ENCODE data around the gene BCAS3. TPM values are rescaled to one million over a fixed set of nuclear protein-coding genes. Genes with fewer than 3 reads are reported as not detected.
A peak's percentile ranks its signal among the peaks of the same experiment; 100 is the strongest.

BCAS3 gene
- total and polyA plus RNA-seq, 4 donors, result 11.6 to 47.6 (median 27.4) TPM

- Histone ChIP-seq H3K27ac (ENCODE audit: low read depth in 1 of 2, low read length in 2 of 2) (no peak overlapping the region), H3K9me3 (ENCODE audit: control insufficient read depth, low read length) (no peaks in the 10 kb centered on the region), H3K36me3 (ENCODE audit: control insufficient read depth in 1 of 2, insufficient read depth in 2 of 2, low read length in 1 of 2) (no peaks in the 10 kb centered on the region), H3K27me3 (ENCODE audit: control insufficient read depth in 1 of 2, insufficient read depth in 2 of 2, low read length in 1 of 2) (no peaks in the 10 kb centered on the region), H3K4me3 (ENCODE audit: low read length in 2 of 2) (no peak overlapping the region), H3K4me1 (ENCODE audit: control insufficient read depth in 1 of 2, insufficient read depth in 2 of 2, low read length in 2 of 2) (peaks cover 4 to 7% of the 10 kb centered on the region in 2 donors)
- 95 to 98% methylated on average over 3 of the region's 3 CpGs for WGBS, 2 donors
- intact Hi-C loops (cut with DNase I), result loop anchor here (10.0 kb wide), 2 partner anchors 189 to 201 kb away; partner anchors contain the start of gene TBX2 (in 1 of the 2)
- ATAC-seq (ENCODE audit: low FRiP score) (no peak), DNase-seq (no peak)
These were observed 527.8 kb downstream of the BCAS3 start for GRCh38 chr17:61205401-61205800.

GRCh38 chr17:61205931-61206330, 528.3 kb downstream of the BCAS3 start:
- WGBS, 2 donors, result 96 to 97% methylated on average over 4 of the region's 4 CpGs
- H3K27me3 ChIP-seq (ENCODE audit: control insufficient read depth in 1 of 2, insufficient read depth in 2 of 2, low read length in 1 of 2), result no peaks in the 10 kb centered on the region
- H3K9me3 ChIP-seq (ENCODE audit: control insufficient read depth, low read length), result no peaks in the 10 kb centered on the region
- H3K27ac ChIP-seq (ENCODE audit: low read depth in 1 of 2, low read length in 2 of 2), result no peak overlapping the region
- H3K36me3 ChIP-seq (ENCODE audit: control insufficient read depth in 1 of 2, insufficient read depth in 2 of 2, low read length in 1 of 2), result no peaks in the 10 kb centered on the region
- ATAC-seq (ENCODE audit: low FRiP score) (no peak), DNase-seq (no peak)
- H3K4me1 ChIP-seq (ENCODE audit: control insufficient read depth in 1 of 2, insufficient read depth in 2 of 2, low read length in 2 of 2), result peaks cover 6% of the 10 kb centered on the region in 2 donors
- no peak overlapping the region for H3K4me3 ChIP-seq (ENCODE audit: low read length in 2 of 2)
- intact Hi-C loops (cut with DNase I), result loop anchor here (10.0 kb wide), 2 partner anchors 189 to 201 kb away; partner anchors contain the start of gene TBX2 (in 1 of the 2)

- DNase-seq, result no peak
- WGBS, 2 donors, result 85 to 88% methylated on average over 5 of the region's 5 CpGs
These were observed 529.3 kb downstream of the BCAS3 start for GRCh38 chr17:61206922-61207321.

GRCh38 chr17:61208301-61209105, 530.9 kb downstream of the BCAS3 start:
- 17 to 21% methylated on average over 6 of the region's 6 CpGs for WGBS, 2 donors
- no peak overlapping the region for H3K27ac ChIP-seq (ENCODE audit: low read depth in 1 of 2, low read length in 2 of 2)
- peak; percentile 65 for ATAC-seq (ENCODE audit: low FRiP score)
- no peak for DNase-seq
- H3K9me3 ChIP-seq (ENCODE audit: control insufficient read depth, low read length), result no peaks in the 10 kb centered on the region
- H3K27me3 ChIP-seq (ENCODE audit: control insufficient read depth in 1 of 2, insufficient read depth in 2 of 2, low read length in 1 of 2), result no peaks in the 10 kb centered on the region
- H3K4me3 ChIP-seq (ENCODE audit: low read length in 2 of 2), result peak overlapping the region in 1 of 2 donors; percentile 59
- H3K36me3 ChIP-seq (ENCODE audit: control insufficient read depth in 1 of 2, insufficient read depth in 2 of 2, low read length in 1 of 2), result no peaks in the 10 kb centered on the region
- peaks cover 3 to 6% of the 10 kb centered on the region in 2 donors for H3K4me1 ChIP-seq (ENCODE audit: control insufficient read depth in 1 of 2, insufficient read depth in 2 of 2, low read length in 2 of 2)
- intact Hi-C loops (cut with DNase I), result loop anchor here (10.0 kb wide), 2 partner anchors 186 to 204 kb away; partner anchors contain the start of gene TBX2 (in 1 of the 2)

More at GRCh38 chr17:61206922-61207321, 529.3 kb downstream of the BCAS3 start:
- no peaks in the 10 kb centered on the region for H3K27me3 ChIP-seq (ENCODE audit: control insufficient read depth in 1 of 2, insufficient read depth in 2 of 2, low read length in 1 of 2)
- intact Hi-C loops (cut with DNase I), result loop anchor here (10.0 kb wide), 2 partner anchors 188 to 202 kb away; partner anchors contain the start of gene TBX2 (in 1 of the 2)
- peaks cover 6% of the 10 kb centered on the region in 2 donors for H3K4me1 ChIP-seq (ENCODE audit: control insufficient read depth in 1 of 2, insufficient read depth in 2 of 2, low read length in 2 of 2)
- no peak for ATAC-seq (ENCODE audit: low FRiP score)
- no peak overlapping the region for H3K4me3 ChIP-seq (ENCODE audit: low read length in 2 of 2)
- no peaks in the 10 kb centered on the region for H3K36me3 ChIP-seq (ENCODE audit: control insufficient read depth in 1 of 2, insufficient read depth in 2 of 2, low read length in 1 of 2)
- no peak overlapping the region for H3K27ac ChIP-seq (ENCODE audit: low read depth in 1 of 2, low read length in 2 of 2)
- no peaks in the 10 kb centered on the region for H3K9me3 ChIP-seq (ENCODE audit: control insufficient read depth, low read length)

GRCh38 chr17:61209106-61209439, 531.4 kb downstream of the BCAS3 start:
- Histone ChIP-seq H3K4me3 (ENCODE audit: low read length in 2 of 2) (no peak overlapping the region), H3K36me3 (ENCODE audit: control insufficient read depth in 1 of 2, insufficient read depth in 2 of 2, low read length in 1 of 2) (no peaks in the 10 kb centered on the region), H3K27ac (ENCODE audit: low read depth in 1 of 2, low read length in 2 of 2) (no peak overlapping the region), H3K27me3 (ENCODE audit: control insufficient read depth in 1 of 2, insufficient read depth in 2 of 2, low read length in 1 of 2) (no peaks in the 10 kb centered on the region), H3K9me3 (ENCODE audit: control insufficient read depth, low read length) (no peaks in the 10 kb centered on the region), H3K4me1 (ENCODE audit: control insufficient read depth in 1 of 2, insufficient read depth in 2 of 2, low read length in 2 of 2) (peaks cover 3 to 6% of the 10 kb centered on the region in 2 donors)
- ATAC-seq (ENCODE audit: low FRiP score) (no peak), DNase-seq (no peak)
- WGBS, 2 donors, result 5 to 6% methylated on average over 4 of the region's 4 CpGs
- intact Hi-C loops (cut with DNase I), result loop anchor here (10.0 kb wide), 2 partner anchors 186 to 204 kb away; partner anchors contain the start of gene TBX2 (in 1 of the 2)

GRCh38 chr17:61209525-61209924, 531.9 kb downstream of the BCAS3 start:
- peaks cover 3 to 6% of the 10 kb centered on the region in 2 donors for H3K4me1 ChIP-seq (ENCODE audit: control insufficient read depth in 1 of 2, insufficient read depth in 2 of 2, low read length in 2 of 2)

GRCh38 chr17:61211236-61211635, 533.6 kb downstream of the BCAS3 start:
- H3K9me3 ChIP-seq (ENCODE audit: control insufficient read depth, low read length), result no peaks in the 10 kb centered on the region
- intact Hi-C loops (cut with DNase I), result no loop called here
- no peaks in the 10 kb centered on the region for H3K36me3 ChIP-seq (ENCODE audit: control insufficient read depth in 1 of 2, insufficient read depth in 2 of 2, low read length in 1 of 2)
- peaks cover 3 to 6% of the 10 kb centered on the region in 2 donors for H3K4me1 ChIP-seq (ENCODE audit: control insufficient read depth in 1 of 2, insufficient read depth in 2 of 2, low read length in 2 of 2)
- DNase-seq (no peak), ATAC-seq (ENCODE audit: low FRiP score) (no peak)
- H3K27ac ChIP-seq (ENCODE audit: low read depth in 1 of 2, low read length in 2 of 2), result no peak overlapping the region
- 97 to 100% methylated on average over 1 of the region's 1 CpG for WGBS, 2 donors
- H3K4me3 ChIP-seq (ENCODE audit: low read length in 2 of 2), result no peak overlapping the region
- no peaks in the 10 kb centered on the region for H3K27me3 ChIP-seq (ENCODE audit: control insufficient read depth in 1 of 2, insufficient read depth in 2 of 2, low read length in 1 of 2)

More at GRCh38 chr17:61209525-61209924, 531.9 kb downstream of the BCAS3 start:
- H3K4me3 ChIP-seq (ENCODE audit: low read length in 2 of 2), result no peak overlapping the region
- no peaks in the 10 kb centered on the region for H3K9me3 ChIP-seq (ENCODE audit: control insufficient read depth, low read length)
- no peaks in the 10 kb centered on the region for H3K27me3 ChIP-seq (ENCODE audit: control insufficient read depth in 1 of 2, insufficient read depth in 2 of 2, low read length in 1 of 2)
- peak overlapping the region in 1 of 2 donors; percentile 11 for H3K27ac ChIP-seq (ENCODE audit: low read depth in 1 of 2, low read length in 2 of 2)
- H3K36me3 ChIP-seq (ENCODE audit: control insufficient read depth in 1 of 2, insufficient read depth in 2 of 2, low read length in 1 of 2), result no peaks in the 10 kb centered on the region
- intact Hi-C loops (cut with DNase I), result loop anchor here (10.0 kb wide), 2 partner anchors 185 to 205 kb away; partner anchors contain the start of gene TBX2 (in 1 of the 2)
- no peak for DNase-seq
- no peak for ATAC-seq (ENCODE audit: low FRiP score)
- WGBS, 2 donors, result 55 to 59% methylated on average over 6 of the region's 6 CpGs

GRCh38 chr17:61212655-61213054, 535.0 kb downstream of the BCAS3 start:
- H3K27ac ChIP-seq (ENCODE audit: low read depth in 1 of 2, low read length in 2 of 2), result no peak overlapping the region
- DNase-seq, result no peak
- intact Hi-C loops (cut with DNase I), result no loop called here
- H3K9me3 ChIP-seq (ENCODE audit: control insufficient read depth, low read length), result no peaks in the 10 kb centered on the region
- no peaks in the 10 kb centered on the region for H3K27me3 ChIP-seq (ENCODE audit: control insufficient read depth in 1 of 2, insufficient read depth in 2 of 2, low read length in 1 of 2)
- no peak for ATAC-seq (ENCODE audit: low FRiP score)
- 97 to 100% methylated on average over 1 of the region's 1 CpG for WGBS, 2 donors
- H3K4me3 ChIP-seq (ENCODE audit: low read length in 2 of 2), result no peak overlapping the region
- peaks cover 3 to 6% of the 10 kb centered on the region in 2 donors for H3K4me1 ChIP-seq (ENCODE audit: control insufficient read depth in 1 of 2, insufficient read depth in 2 of 2, low read length in 2 of 2)
- H3K36me3 ChIP-seq (ENCODE audit: control insufficient read depth in 1 of 2, insufficient read depth in 2 of 2, low read length in 1 of 2), result no peaks in the 10 kb centered on the region

GRCh38 chr17:61214753-61215152, 537.1 kb downstream of the BCAS3 start:
- H3K27ac ChIP-seq (ENCODE audit: low read depth in 1 of 2, low read length in 2 of 2), result no peak overlapping the region
- peaks cover 0 to 5% of the 10 kb centered on the region in 2 donors for H3K4me1 ChIP-seq (ENCODE audit: control insufficient read depth in 1 of 2, insufficient read depth in 2 of 2, low read length in 2 of 2)
- H3K36me3 ChIP-seq (ENCODE audit: control insufficient read depth in 1 of 2, insufficient read depth in 2 of 2, low read length in 1 of 2), result no peaks in the 10 kb centered on the region
- H3K27me3 ChIP-seq (ENCODE audit: control insufficient read depth in 1 of 2, insufficient read depth in 2 of 2, low read length in 1 of 2), result no peaks in the 10 kb centered on the region
- H3K4me3 ChIP-seq (ENCODE audit: low read length in 2 of 2), result no peak overlapping the region
- no peak for DNase-seq
- no peak for ATAC-seq (ENCODE audit: low FRiP score)
- no peaks in the 10 kb centered on the region for H3K9me3 ChIP-seq (ENCODE audit: control insufficient read depth, low read length)
- intact Hi-C loops (cut with DNase I), result no loop called here
